ENCODE measurements around the gene ATP1A3.
"Not testable (repeated sequence)": the region's sequence is repeated elsewhere in the genome, so short reads cannot be mapped to it uniquely, and the experiment has no call there.

The ATP1A3 gene

GRCh38 chr19:41941410-41942202, 52.4 kb downstream of the ATP1A3 start:
- no peak for DNase-seq

DNA sequence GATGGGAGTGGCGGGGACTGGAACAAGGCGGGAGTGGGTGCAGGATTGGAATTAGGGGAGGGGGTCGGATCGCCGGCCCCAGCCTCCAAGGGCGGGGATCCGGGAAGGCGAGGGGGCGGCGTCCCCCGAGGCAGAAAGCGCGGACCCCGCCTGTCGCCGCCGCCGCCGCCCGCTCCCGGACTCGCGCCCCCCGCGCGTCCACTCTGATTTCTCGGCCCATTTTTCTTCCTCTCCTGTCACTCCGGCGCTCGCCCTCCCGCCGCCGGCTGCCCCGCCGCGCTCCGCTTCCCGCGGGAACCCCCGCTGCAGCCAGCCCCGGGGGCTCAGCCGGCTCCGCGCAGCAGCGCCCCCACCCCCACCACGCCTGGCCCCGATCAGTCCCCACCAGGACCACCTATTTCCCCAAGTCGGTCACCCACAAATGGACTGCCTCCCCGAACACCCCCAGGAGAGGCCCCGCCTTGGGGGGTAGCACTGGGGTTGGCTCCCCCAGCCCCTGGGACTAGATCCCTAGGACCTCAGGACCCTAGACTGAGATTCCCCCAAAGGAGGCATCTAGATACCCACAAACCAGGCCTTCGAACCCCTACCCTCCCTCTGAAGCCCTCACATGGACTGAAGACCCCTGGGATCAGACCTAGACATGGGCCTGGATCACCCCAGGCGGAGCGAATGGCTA, 53.2 kb downstream of the ATP1A3 start:
- no peak for DNase-seq

GRCh38 chr19:41939861-41940730, 53.9 kb downstream of the ATP1A3 start:
- DNase-seq = no peak

GRCh38 chr19:41939209-41939608, 54.8 kb downstream of the ATP1A3 start:
- DNase-seq = not testable (repeated sequence)

DNA sequence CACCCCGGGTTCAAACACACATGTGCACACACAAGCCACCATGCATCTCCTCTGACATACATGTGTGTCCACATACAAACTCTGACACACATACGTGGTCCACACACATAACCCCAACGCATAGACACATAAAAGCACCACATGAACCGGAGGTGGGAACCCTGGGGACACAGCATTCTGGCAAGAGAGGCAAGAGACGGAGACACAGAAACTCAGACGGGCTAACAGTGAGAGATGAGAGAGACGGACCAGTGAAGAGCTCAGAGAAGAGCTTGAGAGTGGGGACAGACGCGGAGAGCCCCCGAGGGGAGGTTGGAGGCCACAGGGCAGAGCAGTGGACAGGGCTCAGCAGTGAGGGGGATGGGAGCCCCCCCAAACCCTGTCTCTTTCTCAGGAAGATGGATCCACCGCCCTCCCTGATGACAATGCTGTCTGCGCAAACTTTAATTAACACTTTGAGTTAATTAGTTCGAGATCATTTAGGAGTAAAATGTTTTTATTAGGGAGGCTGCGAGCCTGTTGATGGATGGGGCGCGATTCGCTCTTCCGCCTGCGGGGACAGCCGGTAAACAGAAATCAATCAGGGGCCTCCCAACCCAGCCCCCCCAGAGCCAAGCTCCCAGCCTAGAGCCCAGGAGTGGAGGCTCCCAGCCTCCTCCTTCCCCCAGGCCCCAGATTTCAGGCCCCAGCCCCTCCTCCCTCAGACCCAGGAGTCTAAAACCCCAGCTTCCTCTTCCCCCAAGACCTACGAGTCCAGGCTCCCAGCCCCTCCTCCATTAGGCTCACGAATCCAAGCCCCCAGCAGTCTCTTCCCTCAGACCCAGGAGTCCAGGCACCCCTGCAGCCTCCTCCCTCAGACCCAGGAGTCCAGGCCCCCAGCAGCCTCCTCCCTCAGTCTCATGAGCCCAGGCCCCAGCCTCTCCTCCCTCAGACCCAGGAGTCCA, 56.2 kb downstream of the ATP1A3 start:
- DNase-seq = no peak

DNA sequence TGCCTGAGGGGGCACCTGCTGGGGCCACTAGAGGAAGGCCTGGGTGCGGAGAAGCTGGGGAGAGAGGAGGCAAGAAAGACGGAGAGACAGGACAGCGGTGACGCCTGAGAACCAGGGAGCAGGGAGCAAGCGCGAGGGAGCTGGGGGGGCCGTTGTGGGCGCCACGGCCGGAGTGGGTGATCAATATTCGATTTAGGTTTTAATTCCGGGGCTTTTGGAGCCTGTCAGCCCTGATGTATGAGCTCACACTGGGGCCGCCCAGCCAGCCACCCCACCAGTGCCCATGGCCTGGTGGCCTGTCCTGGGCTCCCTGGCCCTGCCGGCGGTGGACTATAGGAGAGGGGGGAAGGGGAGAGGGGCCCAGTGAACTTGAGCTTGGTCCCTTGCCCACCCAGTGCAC, 57.1 kb downstream of the ATP1A3 start:
- DNase-seq = no peak

- no peak for DNase-seq
Measured at GRCh38 chr19:41936416-41936850, 57.6 kb downstream of the ATP1A3 start.

DNA sequence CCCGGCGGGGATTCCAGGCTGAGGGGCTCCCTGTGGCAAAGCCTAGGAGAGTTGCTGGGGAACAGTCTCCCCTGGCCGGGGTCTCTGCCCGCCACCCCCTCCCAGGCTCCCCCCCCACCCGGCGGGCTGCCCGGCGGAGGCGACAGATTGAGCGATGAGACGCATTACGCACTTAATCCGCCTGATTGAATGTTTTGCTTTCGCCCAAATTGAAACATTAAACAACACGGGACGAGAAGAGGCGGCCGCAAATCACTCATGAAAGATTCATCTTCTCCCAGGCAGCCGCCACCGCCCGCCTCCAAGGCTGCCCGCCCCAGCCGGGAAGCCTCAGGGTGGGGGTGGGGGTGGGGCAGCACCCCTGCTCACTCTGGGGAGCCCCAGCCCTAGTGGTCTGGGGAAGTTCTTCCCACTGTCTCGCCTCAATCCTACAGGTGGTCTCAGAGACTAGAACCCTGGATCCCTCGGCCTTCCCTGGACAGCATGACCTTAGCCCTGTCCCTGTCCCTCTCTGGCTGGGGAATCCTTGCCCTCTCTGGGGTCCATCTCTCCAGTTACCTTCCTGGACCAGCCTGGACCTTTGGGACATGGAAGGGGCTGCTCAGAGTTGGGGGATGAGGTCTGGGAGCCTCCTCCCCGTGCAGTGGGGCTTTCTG, 58.1 kb downstream of the ATP1A3 start:
- DNase-seq = no peak

DNA sequence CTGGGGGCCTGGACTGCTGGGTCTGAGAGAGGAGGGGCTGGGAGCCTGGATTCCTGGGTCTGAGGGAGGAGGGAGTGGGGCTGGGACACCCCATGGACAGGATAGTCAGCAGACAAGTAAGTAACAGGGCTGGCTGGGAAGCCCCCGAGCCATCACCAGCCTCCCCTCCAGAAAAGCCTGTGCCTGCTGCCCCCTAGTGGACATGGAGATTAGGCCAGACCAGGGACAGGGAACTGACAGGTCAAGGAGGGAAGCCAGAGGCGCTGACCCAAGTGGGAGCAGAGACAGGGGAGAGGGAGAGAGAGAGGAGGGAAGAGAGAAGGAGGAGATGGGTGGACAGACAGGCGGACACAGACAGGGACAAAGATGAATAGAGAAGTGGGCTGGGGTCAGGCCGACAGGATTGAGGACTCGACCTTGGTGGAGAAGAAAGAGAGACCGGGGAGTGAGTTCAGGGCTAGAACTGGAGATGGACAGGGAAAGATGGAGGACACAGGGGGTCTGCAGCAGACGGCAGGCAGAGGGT, 59.1 kb downstream of the ATP1A3 start:
- DNase-seq = no peak

DNA sequence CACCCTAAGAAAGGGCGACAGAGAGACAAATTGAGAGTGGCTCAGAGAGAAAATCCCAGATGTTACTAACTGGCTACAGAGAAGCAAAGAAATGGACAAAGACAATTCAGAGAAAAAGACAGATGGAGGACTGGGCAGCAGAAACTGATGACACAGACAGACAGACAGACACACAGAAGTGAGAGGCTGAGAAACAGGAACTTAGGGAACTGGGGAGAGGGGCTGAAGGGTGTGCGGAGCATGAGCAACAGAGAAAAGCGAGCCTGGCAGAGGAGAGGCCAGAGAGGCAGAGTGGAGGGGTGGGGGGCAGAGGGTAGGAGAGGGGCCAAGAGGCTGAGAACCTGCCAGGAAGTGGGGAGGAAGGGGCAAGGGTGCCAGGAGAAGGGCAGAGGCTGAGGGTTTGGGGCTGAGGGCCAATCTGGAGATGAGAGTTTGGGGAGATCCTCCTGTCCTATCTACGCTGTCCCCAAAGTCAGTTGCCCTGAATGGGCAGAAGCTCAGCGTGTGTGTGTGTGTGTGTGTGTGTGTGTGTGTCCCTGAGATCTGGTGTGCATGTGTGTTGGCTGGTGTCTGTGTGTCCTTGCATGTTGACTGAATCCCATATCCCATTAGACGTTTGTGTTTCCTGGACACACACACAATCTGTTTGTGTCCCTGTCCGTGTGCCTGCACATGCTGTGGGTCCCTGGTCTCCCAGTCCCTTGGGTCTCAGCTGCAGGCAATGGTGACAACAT, 60.2 kb downstream of the ATP1A3 start:
- no peak for DNase-seq

GRCh38 chr19:41932720-41933332, 61.2 kb downstream of the ATP1A3 start:
- DNase-seq = no peak

DNA sequence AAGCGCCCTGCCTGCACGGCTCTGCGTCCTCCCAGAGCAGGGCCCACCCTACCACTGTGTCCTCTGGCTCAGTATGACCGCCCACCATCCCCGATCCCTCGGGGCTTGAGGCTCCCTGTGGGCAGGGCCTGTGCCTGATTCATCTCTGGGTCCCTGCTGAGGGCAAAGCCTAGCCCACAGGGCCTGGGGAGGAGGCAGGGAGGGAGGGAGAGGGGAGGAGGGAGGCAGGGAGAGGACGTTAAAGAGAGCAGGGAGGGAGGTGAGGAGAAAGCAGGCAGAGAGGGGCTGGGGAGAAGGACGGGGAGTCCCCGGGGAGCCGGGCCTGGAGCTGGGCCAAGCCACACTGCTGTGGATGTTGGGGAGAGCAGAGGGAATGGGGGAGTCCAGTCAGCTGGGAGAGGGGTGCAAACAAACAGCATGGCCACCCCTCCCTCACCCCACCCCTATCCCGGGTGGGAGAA, 61.7 kb downstream of the ATP1A3 start:
- no peak for DNase-seq

GRCh38 chr19:41930926-41931592, 63.0 kb downstream of the ATP1A3 start:
- no peak for DNase-seq

DNA sequence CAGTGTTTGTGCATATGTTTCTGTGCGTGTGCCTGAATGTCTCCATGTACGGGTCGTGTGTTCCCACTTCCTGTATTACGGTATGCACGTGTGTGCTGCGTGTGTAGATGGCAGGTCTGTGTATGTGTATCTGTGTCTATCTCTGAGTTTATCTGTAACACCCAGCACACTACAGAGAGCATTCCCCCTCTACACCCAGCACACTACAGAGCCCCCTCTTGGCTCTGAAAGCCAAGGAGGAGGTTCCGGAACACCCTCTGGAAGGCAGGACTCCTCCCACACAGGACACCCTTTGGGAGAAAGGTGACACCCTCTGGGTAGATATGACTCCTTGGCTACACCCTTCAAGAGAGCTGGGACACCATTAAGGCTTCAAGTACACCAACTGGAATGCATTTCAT, 63.7 kb downstream of the ATP1A3 start:
- no peak for DNase-seq

GRCh38 chr19:41929536-41930071, 64.4 kb downstream of the ATP1A3 start:
- no peak for DNase-seq

GRCh38 chr19:41928754-41929535, 65.1 kb downstream of the ATP1A3 start:
- no peak for DNase-seq

DNA sequence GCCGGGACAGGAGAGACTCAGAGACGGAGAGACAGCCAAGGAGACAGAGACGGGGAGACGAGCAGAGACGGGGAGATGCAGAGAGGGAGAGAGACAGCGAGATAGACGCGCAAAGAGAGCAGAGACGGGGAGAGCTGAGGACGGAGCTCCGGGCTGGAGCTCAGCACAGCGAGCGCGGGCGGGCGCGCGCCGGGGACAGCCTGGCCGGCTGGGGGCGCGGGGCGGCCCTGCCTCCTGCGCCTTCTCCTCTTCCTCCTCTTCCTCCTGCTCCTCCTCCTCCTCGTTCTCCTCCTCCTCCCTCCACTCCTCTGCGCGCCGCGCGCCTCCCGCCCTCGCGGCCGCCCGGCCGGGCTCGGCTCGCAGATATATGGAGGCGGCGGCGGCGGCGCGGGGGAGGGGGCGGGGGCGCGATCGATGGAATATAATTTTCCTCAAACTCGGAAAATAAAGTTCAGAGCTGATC, 65.8 kb downstream of the ATP1A3 start, which contains the start of gene ERFL:
Gene ERFL (minus strand): TSS at position 229 of the 463 bp plus-strand sequence. CDS start 15,530 bp downstream, outside the sequence.
- DNase-seq = no peak

Measured in NCI-H2029 (cell line).